ENCODE measurements around the gene NFS1. TPM values are rescaled to one million over a fixed set of nuclear protein-coding genes. Genes with fewer than 3 reads are reported as not detected.

Gene NFS1
- total RNA-seq, 2 experiments from 2014 or later = 10.6 to 11.5 TPM

GRCh38 chr20:35739294-35740163 is 40.4 kb upstream of the NFS1 start:
- H3K4me3 Mint-ChIP-seq = peak overlapping the region; percentile 99
- DNase-seq (peak in 3 of 14 experiments; percentile 62 to 65 (median 64)), ATAC-seq (ENCODE audit: poor library complexity) (no peak)
- H3K36me3 Mint-ChIP-seq (ENCODE audit: low read depth) = peaks cover 77% of the 10 kb centered on the region
- Histone ChIP-seq H3K27ac (ENCODE audit: low read depth in 1 of 2, low read length in 2 of 2) (peak overlapping the region; percentile 99 to 100), H3K27me3 (ENCODE audit: control insufficient read depth in 1 of 2, insufficient read depth in 2 of 2, low read length in 2 of 2) (no peaks in the 10 kb centered on the region), H3K9me3 (ENCODE audit: control insufficient read depth in 1 of 2, insufficient read depth in 1 of 2, low read length in 2 of 2) (no peaks in the 10 kb centered on the region), H3K4me3 (ENCODE audit: low read length) (peak overlapping the region; percentile 66), H3K4me1 (ENCODE audit: insufficient read depth, low read length) (peaks cover 55% of the 10 kb centered on the region), H3K36me3 (ENCODE audit: insufficient read depth, low read length) (peaks cover 61% of the 10 kb centered on the region)
- peaks cover 72% of the 10 kb centered on the region for H3K4me1 Mint-ChIP-seq (ENCODE audit: low read depth)
- intact Hi-C loops (cut with DNase I, micrococcal nuclease) = loop anchor here (2.0 to 10.0 kb wide), 4 partner anchors 37 to 285 kb away; partner anchors contain the start of genes CEP250 (in 1 of the 2), NFS1 (in 1 of the 2), ROMO1 (in 1 of the 2) and SPAG4 (in 1 of the 2)
- no peaks in the 10 kb centered on the region for H3K9me3 Mint-ChIP-seq
- peak overlapping the region; percentile 99 for H3K27ac Mint-ChIP-seq
- POLR2A ChIA-PET = interaction anchor here (0.8 to 13.0 kb wide), 12 partner anchors 9 to 248 kb away, joined by 3 to 891 read pairs (median 3); partner anchors contain the start of genes CPNE1, NFS1, PHF20 and RBM12
- CTCF ChIA-PET = interaction anchor here (0.6 to 2.6 kb wide), 13 partner anchors 9 to 139 kb away, joined by 3 to 17 read pairs (median 5); partner anchors contain the start of genes CPNE1, NFS1, PHF20 and RBM12
- TF ChIP-seq CTCF (IDR thresholded peaks at IDR 0.05) = peak; percentile 7
- H3K27me3 Mint-ChIP-seq = no peaks in the 10 kb centered on the region

- ATAC-seq (ENCODE audit: poor library complexity) (no peak), DNase-seq (no peak)
- H3K27ac ChIP-seq (ENCODE audit: low read depth in 1 of 2, low read length in 2 of 2) = peak overlapping the region in 1 of 2 donors; percentile 20
- Mint-ChIP-seq H3K36me3 (ENCODE audit: low read depth) (peaks cover 86% of the 10 kb centered on the region), H3K27me3 (no peaks in the 10 kb centered on the region), H3K9me3 (no peaks in the 10 kb centered on the region), H3K4me1 (ENCODE audit: low read depth) (peaks cover 72% of the 10 kb centered on the region), H3K4me3 (peak overlapping the region; percentile 84), H3K27ac (peak overlapping the region; percentile 82)
- H3K27me3 ChIP-seq (ENCODE audit: control insufficient read depth in 1 of 2, insufficient read depth in 2 of 2, low read length in 2 of 2) = no peaks in the 10 kb centered on the region
- ChIA-PET POLR2A (interaction anchor here (0.6 to 13.0 kb wide), 7 partner anchors 8 to 137 kb away, joined by 3 to 891 read pairs (median 3); partner anchors contain the start of genes CPNE1, NFS1, PHF20 and RBM12), CTCF (interaction anchor here (1.3 to 2.6 kb wide), 3 partner anchors 8 to 34 kb away, joined by 7 to 17 read pairs (median 12); partner anchors contain the start of gene PHF20)
- TF ChIP-seq CTCF (IDR thresholded peaks at IDR 0.05) = no peak
- peak overlapping the region; percentile 14 for H3K4me3 ChIP-seq (ENCODE audit: low read length)
- H3K36me3 ChIP-seq (ENCODE audit: insufficient read depth, low read length) = peaks cover 70% of the 10 kb centered on the region
- intact Hi-C loops (cut with DNase I, micrococcal nuclease) = loop anchor here in 1 of 2 experiments (5.0 kb wide), 1 partner anchor 36 kb away; no protein-coding TSS in a partner anchor
- peaks cover 50% of the 10 kb centered on the region for H3K4me1 ChIP-seq (ENCODE audit: insufficient read depth, low read length)
- no peaks in the 10 kb centered on the region for H3K9me3 ChIP-seq (ENCODE audit: control insufficient read depth in 1 of 2, insufficient read depth in 1 of 2, low read length in 2 of 2)
These were observed 39.4 kb upstream of the NFS1 start for GRCh38 chr20:35738410-35739179.

- no peak for TF ChIP-seq CTCF (IDR thresholded peaks at IDR 0.05)
- no peaks in the 10 kb centered on the region for H3K27me3 ChIP-seq (ENCODE audit: control insufficient read depth in 1 of 2, insufficient read depth in 2 of 2, low read length in 2 of 2)
- intact Hi-C loops (cut with DNase I, micrococcal nuclease) = loop anchor here in 1 of 2 experiments (5.0 kb wide), 1 partner anchor 36 kb away; no protein-coding TSS in a partner anchor
- DNase-seq (no peak), ATAC-seq (ENCODE audit: poor library complexity) (no peak)
- H3K36me3 ChIP-seq (ENCODE audit: insufficient read depth, low read length) = peaks cover 77% of the 10 kb centered on the region
- Mint-ChIP-seq H3K27me3 (no peaks in the 10 kb centered on the region), H3K27ac (peak overlapping the region; percentile 82), H3K4me3 (peak overlapping the region; percentile 84), H3K4me1 (ENCODE audit: low read depth) (peaks cover 72% of the 10 kb centered on the region), H3K36me3 (ENCODE audit: low read depth) (peaks cover 90% of the 10 kb centered on the region), H3K9me3 (no peaks in the 10 kb centered on the region)
- no peak overlapping the region for H3K4me3 ChIP-seq (ENCODE audit: low read length)
- H3K9me3 ChIP-seq (ENCODE audit: control insufficient read depth in 1 of 2, insufficient read depth in 1 of 2, low read length in 2 of 2) = no peaks in the 10 kb centered on the region
- ChIA-PET POLR2A (interaction anchor here (0.6 to 13.0 kb wide), 4 partner anchors 18 to 38 kb away, joined by 3 to 891 read pairs (median 3); partner anchors contain the start of gene PHF20), CTCF (interaction anchor here (2.6 kb wide), 1 partner anchor 34 kb away, joined by 17 read pairs; the partner anchor contains the start of gene PHF20)
- H3K27ac ChIP-seq (ENCODE audit: low read depth in 1 of 2, low read length in 2 of 2) = no peak overlapping the region
- H3K4me1 ChIP-seq (ENCODE audit: insufficient read depth, low read length) = peaks cover 49% of the 10 kb centered on the region
These were observed 38.7 kb upstream of the NFS1 start for GRCh38 chr20:35737865-35738333.
